Loucy (cell line): ENCODE data around the gene PXT1.

ENCODE experiments used
- CTCF ChIP-seq: fragments of 200-600 bp; sonication (generic); conservative IDR thresholded peaks from 2 replicates; pipeline ENCODE4 v1.5.1; 2014; ENCODE audit warnings: mild to moderate bottlenecking, antibody characterized with exemption, low read length
- EZH2phosphoT487 ChIP-seq: fragments of 200-600 bp; IDR thresholded peaks from 2 replicates; pipeline ENCODE4 v1.6.1; 2018; ENCODE audit warnings: antibody characterized with exemption, mild to moderate bottlenecking, moderate library complexity, borderline replicate concordance

GRCh38 chr6:36378936-36379335 lies 63.7 kb downstream of the PXT1 start:
- TF ChIP-seq CTCF (no peak), EZH2phosphoT487 (no peak)
